ENCODE measurements around the gene ZFP90.
A peak's percentile ranks its signal among the peaks of the same experiment; 100 is the strongest.

DNA sequence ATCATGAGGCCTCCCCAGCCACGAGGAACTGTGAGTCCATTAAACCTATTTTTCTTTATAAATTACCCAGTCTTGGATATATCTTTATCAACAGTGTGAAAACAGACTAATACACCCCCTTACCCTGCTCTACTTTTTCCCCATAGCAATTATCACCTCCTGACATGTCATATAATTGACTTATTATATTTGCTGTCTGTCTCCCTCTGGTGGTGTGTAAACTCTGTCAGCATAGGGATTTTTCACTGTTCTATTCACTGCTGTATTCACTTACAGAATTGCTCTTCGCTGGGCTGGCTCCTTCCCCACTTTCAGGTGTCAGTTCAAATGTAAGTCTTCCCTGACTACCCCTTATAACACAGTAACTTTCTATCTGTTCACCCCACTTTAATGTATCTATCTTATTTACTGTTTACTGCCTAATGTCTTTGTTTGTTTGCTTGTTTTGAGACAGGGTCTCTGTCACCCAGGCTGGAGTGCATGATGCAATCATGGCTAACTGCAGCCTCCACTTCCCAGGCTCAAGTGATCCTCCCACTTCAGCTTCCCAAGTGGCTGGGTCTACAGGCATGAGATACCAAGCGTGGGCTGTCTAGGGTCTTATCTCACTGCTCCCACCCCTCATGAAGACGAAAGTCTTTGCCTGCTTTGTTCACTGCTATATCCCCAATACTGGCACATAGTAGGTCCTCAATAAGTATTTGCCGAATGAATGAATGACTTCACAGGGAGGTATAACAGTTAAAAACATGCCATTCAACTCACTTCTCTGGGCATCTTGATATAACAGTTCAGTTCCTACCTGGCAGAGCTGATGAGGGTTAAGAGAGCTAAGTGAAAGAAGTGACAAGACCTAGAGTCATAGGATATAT is 53.6 kb downstream of the ZFP90 start:
- TF ChIP-seq, protein P1, sequence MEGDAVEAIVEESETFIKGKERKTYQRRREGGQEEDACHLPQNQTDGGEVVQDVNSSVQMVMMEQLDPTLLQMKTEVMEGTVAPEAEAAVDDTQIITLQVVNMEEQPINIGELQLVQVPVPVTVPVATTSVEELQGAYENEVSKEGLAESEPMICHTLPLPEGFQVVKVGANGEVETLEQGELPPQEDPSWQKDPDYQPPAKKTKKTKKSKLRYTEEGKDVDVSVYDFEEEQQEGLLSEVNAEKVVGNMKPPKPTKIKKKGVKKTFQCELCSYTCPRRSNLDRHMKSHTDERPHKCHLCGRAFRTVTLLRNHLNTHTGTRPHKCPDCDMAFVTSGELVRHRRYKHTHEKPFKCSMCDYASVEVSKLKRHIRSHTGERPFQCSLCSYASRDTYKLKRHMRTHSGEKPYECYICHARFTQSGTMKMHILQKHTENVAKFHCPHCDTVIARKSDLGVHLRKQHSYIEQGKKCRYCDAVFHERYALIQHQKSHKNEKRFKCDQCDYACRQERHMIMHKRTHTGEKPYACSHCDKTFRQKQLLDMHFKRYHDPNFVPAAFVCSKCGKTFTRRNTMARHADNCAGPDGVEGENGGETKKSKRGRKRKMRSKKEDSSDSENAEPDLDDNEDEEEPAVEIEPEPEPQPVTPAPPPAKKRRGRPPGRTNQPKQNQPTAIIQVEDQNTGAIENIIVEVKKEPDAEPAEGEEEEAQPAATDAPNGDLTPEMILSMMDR (IDR thresholded peaks at IDR 0.05) = peak in 2 of 12 donors; percentile 14 to 17
- TF ChIP-seq POLR2A (IDR thresholded peaks at IDR 0.05) = no peak

Measured in heart left ventricle (tissue), 13 donors.